GM19351 (cell line): ENCODE measurements around the gene RPL34.
"Not testable (repeated sequence)": the region's sequence is repeated elsewhere in the genome, so short reads cannot be mapped to it uniquely, and the experiment has no call there.

Experiments used
- ATAC-seq: cut with Tn5 transposase; IDR thresholded peaks from one replicate; pipeline ENCODE4 v1.9.1; 2021; ENCODE audit warnings: mild to moderate bottlenecking, moderate library complexity; ENCODE audit not compliant: unreplicated experiment

The RPL34 gene

DNA sequence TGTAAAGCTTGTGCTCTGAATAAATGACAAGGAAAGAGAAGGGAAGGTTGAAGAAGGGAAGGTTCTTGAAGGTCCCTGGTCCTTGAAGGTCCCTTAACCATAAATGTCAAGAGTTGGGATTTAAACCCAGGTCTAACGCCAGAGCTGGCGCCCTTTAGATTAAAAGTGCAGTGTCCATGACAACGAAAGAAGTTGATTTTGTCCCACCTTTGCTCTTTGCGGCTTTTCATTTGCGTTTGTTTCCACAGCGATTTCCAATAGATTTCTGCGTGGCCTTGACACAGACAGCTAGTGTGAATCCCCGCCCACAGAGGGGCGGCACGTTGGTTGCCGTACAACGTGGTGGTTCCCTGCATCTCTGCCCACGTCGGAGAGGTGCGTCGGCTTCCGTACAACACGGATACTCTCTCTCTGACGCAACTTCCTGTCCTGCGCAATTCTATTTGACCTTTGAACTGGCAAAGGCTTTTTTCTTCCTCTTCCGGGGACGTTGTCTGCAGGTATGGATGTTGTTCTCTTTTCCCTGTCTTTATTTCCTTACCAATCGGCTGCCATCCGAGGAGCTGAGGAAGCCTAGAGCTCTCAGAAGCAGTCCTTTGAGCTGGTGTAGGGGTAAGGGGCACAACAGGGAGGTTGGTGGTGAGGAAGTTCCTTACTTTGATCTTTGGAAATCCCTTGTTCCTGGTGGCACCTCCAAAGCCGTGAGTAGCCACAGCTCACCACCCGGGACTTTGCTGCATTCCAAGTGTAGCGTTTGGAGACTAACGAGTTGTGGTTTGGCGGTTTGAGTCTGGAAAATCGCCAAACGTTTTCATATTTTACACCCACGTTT lies at the start of gene RPL34:
Gene RPL34 (plus strand): TSS at position 476 of the 832 bp plus-strand sequence. CDS start 1,384 bp downstream, outside the sequence.
- ATAC-seq, result peak; percentile 99

DNA sequence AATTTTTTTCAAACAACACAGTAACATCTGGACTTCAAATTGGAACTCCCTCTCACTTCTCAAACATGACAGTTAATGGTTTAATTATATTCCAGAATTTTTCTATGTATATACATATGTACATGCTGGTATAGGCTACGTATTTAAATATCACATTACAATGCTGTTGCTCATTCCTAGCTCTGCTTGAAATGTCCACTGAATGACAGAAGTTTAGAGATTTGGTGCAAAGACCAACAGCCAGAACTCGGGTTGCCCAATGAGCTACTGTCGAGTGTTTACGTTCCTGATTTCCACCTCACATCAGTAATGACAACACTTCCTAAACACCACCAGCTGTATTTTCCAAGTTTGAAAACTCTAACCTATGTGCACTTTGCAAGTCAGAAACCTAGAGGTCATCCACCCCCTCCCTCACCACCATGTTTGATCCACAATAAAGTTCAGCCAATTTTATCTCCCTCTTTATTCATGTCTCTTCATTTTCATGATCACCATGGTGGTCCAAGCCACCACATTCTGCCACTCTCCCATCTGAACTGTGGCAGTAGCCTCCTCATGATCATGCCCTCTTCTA lies 49.3 kb upstream of the RPL34 start:
- ATAC-seq, result no peak

DNA sequence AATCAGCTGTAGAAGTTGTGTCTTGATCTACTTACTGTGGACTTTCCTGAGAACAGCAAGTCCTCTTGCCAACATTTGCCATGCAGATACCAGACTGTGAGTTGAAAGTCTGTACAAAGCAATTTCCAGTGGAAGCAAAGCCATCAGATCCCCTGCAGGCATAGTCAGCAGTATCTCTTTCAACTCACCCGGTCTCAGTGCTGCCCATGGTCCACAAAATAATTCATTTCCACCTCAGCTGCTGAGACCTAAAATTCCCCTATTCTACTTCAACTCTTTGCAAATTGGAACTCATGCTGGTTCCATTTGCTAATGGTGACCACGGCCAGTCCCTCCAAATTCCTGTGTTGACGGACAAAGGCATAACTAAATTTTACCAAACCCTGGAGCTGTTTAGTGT lies 46.0 kb upstream of the RPL34 start:
- ATAC-seq, result no peak

DNA sequence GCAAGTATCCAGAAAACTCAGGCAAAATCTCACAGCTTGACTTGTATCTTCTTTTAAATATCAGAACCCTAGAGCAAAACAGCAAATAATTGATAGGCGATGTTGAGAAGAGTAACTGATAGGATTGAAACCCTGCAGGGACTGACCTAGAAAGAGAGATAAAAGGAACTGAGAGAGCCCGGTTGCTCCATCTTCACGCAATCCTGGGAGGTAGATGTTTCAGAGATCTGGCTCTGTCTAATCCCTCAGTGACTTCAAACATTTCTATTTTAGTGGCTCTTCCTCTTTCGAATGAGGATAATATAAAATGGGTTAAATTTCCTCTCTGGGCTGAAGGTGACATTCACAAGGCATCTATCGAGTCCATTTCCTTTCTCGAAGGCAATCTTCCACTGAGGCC lies 39.3 kb upstream of the RPL34 start:
- no peak for ATAC-seq

DNA sequence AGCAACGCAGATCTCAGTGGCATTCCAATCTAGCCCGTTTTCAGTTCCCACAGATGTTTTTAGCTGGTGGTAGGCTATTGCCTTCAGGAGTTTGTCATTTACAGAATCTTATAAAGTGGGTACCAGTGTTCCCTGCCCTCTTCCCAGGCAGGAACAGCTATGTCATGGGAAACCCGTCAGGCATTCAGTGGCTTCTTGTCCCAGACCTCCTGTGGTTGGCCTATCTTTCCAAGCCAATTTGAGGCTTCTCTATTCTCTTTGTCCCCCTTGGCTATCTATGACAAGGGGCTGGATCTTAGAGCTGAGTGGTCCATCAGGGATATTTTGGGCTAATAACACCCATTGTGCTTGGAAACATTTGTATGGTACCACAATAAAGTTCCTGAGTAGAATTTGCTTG lies 33.6 kb upstream of the RPL34 start:
- no peak for ATAC-seq

DNA sequence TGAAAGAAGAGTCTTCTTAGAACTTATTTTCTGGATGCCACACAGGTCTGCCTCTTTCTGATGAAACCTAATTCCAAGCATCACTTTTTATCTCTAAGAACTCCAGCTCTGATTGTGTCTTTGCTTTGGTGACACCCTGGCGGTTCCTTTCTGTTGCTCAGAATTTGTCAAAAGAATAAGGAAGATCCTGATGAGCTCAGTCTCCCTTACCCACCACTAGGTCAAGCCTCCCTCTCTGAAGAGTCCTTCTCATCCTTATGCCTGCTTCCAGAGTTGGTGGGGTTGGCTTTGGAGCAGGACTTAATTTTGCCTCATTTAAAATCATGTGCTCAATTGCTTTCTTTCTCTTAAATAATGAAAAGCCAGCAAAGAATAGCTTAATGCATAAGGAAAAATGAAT lies 31.5 kb upstream of the RPL34 start:
- ATAC-seq, result no peak

DNA sequence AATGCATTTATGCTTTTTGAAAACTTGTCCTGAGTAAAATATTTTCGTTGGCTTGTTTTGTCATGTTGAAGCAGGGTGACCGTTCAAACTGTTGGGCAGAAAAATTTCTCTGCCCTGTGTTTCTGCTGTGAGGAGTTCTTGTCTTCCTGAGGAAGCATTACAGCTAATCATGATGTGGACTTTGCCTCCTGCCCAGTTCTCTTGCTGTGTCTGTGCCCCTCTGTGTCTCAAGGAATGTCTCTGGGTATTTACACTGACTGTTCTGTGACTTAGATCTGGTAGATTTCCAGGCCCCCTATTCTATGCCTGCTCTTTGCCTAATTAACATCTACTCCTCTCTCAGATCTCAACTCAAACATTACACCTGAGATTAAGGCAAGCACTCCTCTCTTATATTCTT lies 30.4 kb upstream of the RPL34 start:
- no peak for ATAC-seq

DNA sequence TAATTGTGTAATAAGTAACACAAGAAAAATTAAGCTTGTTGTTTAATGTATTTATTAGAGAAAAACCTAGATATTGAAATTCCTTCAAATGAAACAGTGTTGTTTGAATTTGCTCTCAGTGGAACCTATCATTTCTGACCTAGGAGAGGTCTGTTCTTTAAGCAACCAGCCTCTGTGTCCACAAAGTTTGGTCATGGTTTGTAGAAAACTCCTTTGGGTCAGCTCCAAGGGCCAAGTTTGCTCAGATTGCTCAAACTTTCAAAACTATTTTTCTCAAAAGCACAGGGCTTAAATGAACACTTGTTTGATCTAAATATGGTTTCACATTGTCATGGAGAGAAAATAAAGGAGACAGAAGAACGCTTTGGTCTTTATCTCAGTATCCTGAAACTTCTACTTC lies 29.6 kb upstream of the RPL34 start:
- ATAC-seq, result no peak

DNA sequence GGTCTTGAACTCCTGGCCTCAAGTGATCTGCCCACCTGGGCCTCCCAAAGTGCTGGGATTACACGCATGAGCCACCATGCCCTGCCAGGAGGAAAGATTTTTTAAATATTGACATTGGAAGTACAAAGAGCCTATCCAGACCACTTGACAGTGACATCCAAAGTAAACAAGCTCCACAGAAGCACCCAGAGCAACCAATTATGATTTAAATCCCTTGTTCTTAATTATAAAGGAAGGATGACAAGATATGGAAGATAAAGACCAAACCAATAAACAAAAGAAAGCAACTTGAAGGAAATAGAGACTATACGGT lies 27.7 kb upstream of the RPL34 start:
- ATAC-seq, result no peak

DNA sequence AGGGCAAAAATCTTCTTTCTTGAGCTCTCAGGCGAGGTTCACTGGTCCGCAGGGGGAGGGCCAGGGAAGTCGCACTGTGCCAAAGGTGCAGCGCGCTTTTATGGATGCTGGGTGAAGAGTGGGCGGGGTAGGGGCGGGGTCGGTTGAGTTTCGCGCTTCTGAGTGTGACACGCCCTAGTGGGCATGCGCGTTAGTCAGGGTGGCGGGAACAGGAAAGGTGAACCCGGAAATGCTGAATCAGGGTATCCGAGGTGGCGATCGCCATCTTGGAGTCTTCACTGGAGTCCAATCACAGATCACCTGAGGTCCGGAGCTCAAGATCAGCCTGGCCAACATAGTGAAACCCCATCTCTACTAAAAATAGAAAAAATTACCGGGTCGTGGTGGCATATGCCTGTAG lies 26.1 kb upstream of the RPL34 start:
- ATAC-seq, result not testable (repeated sequence)

DNA sequence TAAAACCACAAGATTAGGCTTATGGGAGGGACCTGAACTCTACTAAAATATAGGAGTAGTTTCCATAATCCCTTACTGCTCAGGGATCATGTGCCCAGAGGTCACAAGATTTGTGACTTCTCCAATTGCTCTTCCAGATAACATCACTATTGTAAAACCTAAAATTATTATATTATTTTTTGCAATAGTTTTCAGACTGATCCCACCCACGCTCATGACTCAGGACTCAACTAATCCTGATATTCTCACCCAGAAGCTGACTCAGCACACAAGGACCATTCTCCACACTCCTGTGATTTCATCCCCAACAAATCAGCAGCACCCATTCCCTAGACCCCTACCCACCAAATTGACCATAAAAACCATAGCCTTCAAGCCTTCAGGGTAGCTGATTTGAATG lies 24.0 kb upstream of the RPL34 start:
- ATAC-seq, result no peak

DNA sequence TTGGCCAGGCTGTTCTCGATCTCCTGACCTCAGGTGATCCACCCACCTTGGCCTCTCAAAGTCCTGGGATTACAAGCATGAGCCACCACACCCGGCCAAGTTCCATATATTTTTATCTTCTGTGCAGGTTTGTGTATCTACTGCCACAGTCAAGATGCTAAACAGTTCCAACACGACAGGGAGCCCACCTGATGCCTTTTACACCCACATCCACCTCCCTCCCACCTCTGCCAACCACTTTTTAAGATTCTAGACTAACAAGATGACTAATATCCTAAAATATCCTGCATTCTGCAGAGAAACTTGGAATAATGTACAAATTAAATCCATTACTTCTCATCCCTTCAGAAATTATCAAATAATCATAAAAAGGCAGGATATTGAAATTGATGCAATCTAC lies 19.3 kb upstream of the RPL34 start:
- ATAC-seq, result no peak

DNA sequence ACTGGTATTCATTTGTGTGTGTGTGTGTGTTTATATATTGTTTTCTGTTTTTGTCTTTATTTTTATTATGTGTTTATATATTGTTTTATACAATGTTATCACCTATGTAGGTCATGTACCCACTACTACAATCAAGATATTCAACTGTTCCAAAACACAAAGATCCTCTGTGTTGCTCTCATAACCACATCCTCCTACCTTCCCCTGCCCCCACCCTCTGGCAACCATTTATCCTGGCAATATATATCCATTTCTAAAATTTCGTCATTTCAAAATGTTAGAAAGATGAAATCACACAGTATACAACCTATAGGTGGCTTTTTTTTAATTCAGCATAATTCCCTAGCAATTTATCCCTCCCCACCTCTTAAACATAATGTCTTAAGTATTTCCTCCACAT lies 18.8 kb upstream of the RPL34 start:
- no peak for ATAC-seq

DNA sequence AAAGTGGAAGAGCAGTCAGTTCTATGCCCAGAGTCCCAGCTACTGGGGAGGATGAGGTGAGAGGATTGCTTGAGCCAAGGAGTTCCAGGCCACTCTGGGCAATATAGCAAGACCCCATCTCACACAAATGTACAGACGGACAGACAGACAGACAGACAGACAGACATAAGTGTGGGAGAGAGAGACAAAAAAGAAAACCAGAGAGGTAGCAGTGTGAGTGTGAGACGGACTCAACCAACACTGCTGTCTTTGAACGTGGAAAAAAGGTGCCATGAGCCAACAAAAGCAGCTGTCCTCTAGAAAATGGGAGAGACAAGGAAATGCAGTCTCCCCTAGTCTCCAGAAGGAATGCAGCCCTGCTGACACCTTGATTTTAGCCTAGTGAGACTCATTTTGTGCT lies 18.2 kb upstream of the RPL34 start:
- ATAC-seq, result no peak

DNA sequence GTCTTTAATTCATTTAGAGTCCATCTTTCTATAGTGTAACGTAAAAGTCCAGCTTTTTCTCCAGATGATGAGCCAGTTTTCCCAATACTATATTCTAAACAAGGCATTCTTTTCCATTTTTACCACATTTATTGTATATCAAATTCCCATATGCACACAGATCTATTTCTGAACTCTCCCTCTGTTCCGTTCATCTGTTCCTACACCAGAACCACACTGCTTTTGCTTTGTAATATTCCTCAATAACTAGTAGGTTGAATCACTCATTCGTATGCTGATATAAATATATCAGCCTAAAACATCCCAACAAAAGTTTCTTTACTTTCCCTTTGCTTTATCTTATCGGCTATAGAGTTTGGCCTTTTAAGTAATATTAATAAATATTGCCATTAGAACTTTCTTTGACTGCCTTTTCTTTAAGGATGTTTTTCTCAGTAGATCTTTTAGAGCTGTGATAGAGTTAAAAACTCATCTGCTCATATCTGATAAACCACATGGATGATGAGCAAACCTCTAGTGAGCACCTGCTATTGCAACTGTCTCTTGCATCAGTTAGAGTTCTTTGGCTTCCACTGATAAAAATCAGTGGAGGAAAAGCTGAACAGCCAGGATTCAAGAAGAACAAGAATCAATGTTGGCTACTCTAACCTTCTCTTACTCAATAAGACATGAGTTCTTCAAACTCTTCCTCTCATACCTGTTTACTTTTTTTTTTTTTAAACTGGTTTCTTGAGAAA lies 13.1 kb upstream of the RPL34 start:
- no peak for ATAC-seq

DNA sequence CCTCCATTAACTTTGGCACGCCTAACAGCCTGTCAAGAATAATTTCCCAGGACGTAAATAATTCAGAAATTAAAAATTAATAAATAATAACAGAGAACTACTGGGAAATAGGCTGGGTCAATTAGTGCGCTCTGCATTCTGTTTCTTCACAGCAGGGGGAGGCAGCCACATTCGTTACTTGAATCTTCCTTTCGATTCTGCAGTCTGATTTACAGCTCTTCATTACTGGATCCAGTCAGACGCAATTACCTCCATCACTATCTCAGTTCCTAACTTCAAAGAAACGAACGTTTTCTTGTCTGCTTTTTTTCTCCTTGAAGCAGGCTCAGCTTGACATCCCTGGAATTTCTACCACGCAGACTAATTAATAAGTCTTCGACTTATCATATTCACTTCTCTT lies 9.0 kb upstream of the RPL34 start:
- no peak for ATAC-seq

DNA sequence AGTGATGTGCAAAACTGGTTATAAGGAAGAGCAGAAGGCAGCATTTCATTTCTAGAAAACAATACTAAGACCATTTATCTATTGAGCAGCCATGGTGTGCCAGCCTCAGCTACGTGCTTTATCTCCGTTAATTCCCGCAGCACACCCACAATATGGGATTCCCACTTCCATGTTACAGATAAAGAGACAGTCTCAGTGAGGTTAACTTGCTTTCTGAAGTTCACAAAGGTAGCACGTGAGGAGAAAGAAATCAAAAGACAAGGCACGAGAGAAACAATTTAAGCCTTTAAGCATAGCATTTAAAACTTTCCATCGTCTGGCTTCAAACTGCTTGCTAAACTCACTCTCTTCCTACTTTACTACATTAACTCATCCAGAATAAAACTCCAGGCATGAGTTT lies 8.0 kb upstream of the RPL34 start:
- ATAC-seq, result no peak

DNA sequence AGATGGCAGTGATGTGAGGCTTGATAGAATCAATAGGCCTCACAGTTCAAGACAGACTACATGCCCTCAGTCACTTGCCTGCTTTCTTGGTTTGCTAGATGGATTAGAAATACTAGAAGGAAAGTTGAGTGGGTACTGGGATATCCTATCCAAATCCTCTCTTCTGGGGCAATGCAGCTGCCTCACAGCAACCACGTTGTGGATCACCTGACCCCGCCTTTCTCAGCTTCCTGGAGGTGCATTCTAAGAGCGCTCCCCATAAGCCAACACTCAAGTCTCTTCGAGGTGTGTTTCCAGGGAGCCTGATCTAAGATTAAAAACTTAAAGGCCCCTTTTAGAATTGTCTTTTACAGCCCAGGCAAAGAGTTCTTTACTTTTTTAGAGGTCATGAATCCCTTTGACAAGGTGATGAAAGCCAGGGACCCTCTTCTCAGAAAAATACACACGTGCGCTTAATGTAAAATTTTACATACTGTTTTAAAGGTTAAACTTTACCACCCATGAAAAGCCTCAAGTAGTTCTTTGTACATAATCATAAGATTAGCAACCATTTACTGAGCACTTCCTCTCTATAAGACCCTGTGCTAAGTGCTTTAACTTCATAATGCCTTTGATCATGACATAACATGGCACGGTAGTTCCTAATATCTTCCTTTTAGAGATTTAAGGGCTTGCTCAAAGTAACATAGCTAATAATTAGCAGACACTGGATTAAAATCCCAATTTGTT lies 840 bp upstream of the RPL34 start:
- ATAC-seq, result no peak

DNA sequence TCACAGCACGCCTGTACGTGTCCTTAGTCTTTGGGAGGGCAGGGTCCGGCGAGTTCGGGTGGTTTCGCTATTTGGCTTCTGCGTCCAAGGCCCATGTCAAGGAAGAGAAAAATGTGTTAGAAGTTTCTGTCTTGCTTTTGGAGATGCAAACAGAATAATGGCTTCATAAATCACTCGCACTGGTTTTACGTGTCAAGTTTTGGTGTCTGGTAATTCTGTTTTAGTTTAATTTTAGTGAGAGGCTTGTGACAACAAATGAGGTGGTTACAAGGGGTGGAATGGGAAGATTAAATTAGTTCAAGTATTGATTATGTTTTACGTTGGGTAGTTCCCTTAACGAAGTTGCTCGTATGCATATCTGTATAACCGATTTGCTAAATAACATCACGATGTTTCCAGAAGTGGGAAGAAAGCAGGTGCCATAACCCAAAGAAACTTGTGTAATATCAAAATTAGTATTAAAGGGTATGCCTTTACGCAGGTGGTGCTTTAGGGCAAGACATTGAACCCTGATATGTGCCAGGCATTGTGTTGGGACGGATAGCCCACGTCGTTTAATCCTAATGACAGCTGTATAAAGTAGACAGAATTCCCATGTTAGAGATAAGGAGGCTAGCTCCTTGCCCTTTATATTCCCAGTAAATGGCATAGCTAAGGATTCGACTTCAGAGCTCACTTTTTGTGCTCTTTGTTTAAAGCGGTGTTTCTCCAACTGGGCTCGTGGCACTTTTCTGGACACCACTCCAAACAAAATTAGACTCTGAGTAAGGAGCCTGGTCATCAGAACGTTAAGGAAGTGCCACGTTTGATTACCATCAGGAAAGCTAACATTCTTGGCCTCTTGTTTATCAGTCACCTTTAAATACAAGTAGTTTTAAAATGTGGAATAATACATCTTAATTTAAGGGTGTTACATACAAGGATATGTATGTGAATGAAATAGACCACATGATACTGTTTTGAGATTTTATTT lies 843 bp downstream of the RPL34 start:
- ATAC-seq, result peak; percentile 7

DNA sequence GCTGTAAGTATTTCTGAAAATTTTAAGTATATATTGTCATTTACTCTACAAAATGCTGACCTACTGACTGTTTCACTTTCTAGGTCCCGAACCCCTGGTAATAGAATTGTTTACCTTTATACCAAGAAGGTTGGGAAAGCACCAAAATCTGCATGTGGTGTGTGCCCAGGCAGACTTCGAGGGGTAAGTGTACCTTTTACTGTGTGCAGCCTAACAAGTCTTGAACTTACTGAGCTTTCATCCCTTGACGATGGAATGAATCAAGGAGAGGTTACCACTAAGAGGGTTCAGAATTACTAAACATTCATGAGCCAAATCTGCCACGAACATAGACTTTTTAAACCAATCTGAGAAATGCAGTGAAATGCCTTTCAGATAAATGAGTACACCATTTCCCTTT lies 1.6 kb downstream of the RPL34 start:
- ATAC-seq, result no peak
